ENCODE data around the gene NOL3. TPM values are rescaled to one million over a fixed set of nuclear protein-coding genes. Genes with fewer than 3 reads are reported as not detected.

The NOL3 gene
- total RNA-seq, 1 experiment from 2014 or later: 5.6 TPM

- no peak overlapping the region for H2AFZ ChIP-seq (ENCODE audit: low read length)
- H3K79me2 ChIP-seq (ENCODE audit: insufficient read depth, low read length): no peaks in the 10 kb centered on the region
- no peak overlapping the region for H2BK20ac ChIP-seq (ENCODE audit: low read depth, low read length, poor library complexity, severe bottlenecking)
- H3K27ac ChIP-seq (ENCODE audit: insufficient read length, low read depth, low read length): no peak overlapping the region
- no peak for TF ChIP-seq CTCF (conservative IDR thresholded peaks at IDR 0.05)
- peaks cover 0 to 16% (median 2%) of the 10 kb centered on the region in 3 experiments; a peak in 4 of 7 replicates for H3K36me3 Mint-ChIP-seq (ENCODE audit: insufficient read depth in 1 of 3, low read depth in 3 of 3)
- no peak overlapping the region for H2BK120ac ChIP-seq (ENCODE audit: low read depth, low read length, poor library complexity, severe bottlenecking)
- H3T11ph ChIP-seq (ENCODE audit: low read length): no peak overlapping the region
- no peaks in the 10 kb centered on the region; the same call in 1 of the 2 replicates for H3K27me3 ChIP-seq (ENCODE audit: insufficient read depth, low read length)
- H4K8ac ChIP-seq (replicated peaks; ENCODE audit: insufficient read length, low read depth, low read length): no peak overlapping the region
- peak overlapping the region in 1 of 3 experiments; percentile 86; a peak in 3 of 7 replicates for H3K27ac Mint-ChIP-seq
- H3K4me1 Mint-ChIP-seq: peaks cover 10 to 12% of the 10 kb centered on the region in 2 experiments; a peak in 3 of 4 replicates
- no peaks in the 10 kb centered on the region for H3K79me1 ChIP-seq (ENCODE audit: insufficient read depth, low read depth, low read length, poor library complexity, severe bottlenecking)
- H2AK5ac ChIP-seq (ENCODE audit: insufficient read length, low read length): no peak overlapping the region
- H3K9me3 Mint-ChIP-seq: no peaks in the 10 kb centered on the region
- no peak overlapping the region for H3K14ac ChIP-seq (ENCODE audit: insufficient read depth, low read length)
- H2BK12ac ChIP-seq (ENCODE audit: insufficient read length, low read depth, low read length): no peak overlapping the region
- no peak overlapping the region for H4K5ac ChIP-seq (ENCODE audit: insufficient read length, low read depth, low read length)
- H4K91ac ChIP-seq (ENCODE audit: insufficient read length, low read depth, low read length): no peak overlapping the region
- no peak overlapping the region for H3K56ac ChIP-seq (ENCODE audit: insufficient read length, low read depth, low read length)
- no CpG with 5 or more reads among the region's 8 CpGs for WGBS (ENCODE audit: extremely low coverage, insufficient read length, low lambda C conversion rate)
- no peak for DNase-seq
- peaks cover 6% of the 10 kb centered on the region for H3K27me3 Mint-ChIP-seq (ENCODE audit: low read depth)
- no peaks in the 10 kb centered on the region for H3K23me2 ChIP-seq (ENCODE audit: insufficient read length, low read depth, low read length, poor library complexity, severe bottlenecking)
- no peak overlapping the region for H3K18ac ChIP-seq (ENCODE audit: insufficient read length, low read depth, low read length)
- no peak overlapping the region for H2BK5ac ChIP-seq (ENCODE audit: insufficient read length, low read length)
- no peak overlapping the region for H3K4ac ChIP-seq (ENCODE audit: low read depth, low read length)
- no peak overlapping the region for H3K23ac ChIP-seq (ENCODE audit: insufficient read length, low read depth, low read length)
- H3K9ac ChIP-seq (ENCODE audit: extremely low read depth, insufficient read length, low read length): no peak overlapping the region
- no peaks in the 10 kb centered on the region for H3K4me1 ChIP-seq (ENCODE audit: insufficient read depth, low read length)
- no peak overlapping the region for H3K4me2 ChIP-seq (ENCODE audit: insufficient read depth, insufficient read length, low read length)
- H4K20me1 ChIP-seq (ENCODE audit: control insufficient read depth, insufficient read depth, insufficient read length): no peaks in the 10 kb centered on the region
- H3K4me3 Mint-ChIP-seq: no peak overlapping the region; a peak in 1 of 5 replicates
- no peaks in the 10 kb centered on the region for H3K9me3 ChIP-seq (ENCODE audit: control insufficient read depth, low read depth, low read length)
- H2BK15ac ChIP-seq (ENCODE audit: low read depth, low read length): no peak overlapping the region
These were observed 35.9 kb downstream of the NOL3 start for GRCh38 chr16:67206129-67206837.
